Measurements from ENCODE around the gene RNF166.
A peak's percentile ranks its signal among the peaks of the same experiment; 100 is the strongest.

- TF ChIP-seq, protein P1, sequence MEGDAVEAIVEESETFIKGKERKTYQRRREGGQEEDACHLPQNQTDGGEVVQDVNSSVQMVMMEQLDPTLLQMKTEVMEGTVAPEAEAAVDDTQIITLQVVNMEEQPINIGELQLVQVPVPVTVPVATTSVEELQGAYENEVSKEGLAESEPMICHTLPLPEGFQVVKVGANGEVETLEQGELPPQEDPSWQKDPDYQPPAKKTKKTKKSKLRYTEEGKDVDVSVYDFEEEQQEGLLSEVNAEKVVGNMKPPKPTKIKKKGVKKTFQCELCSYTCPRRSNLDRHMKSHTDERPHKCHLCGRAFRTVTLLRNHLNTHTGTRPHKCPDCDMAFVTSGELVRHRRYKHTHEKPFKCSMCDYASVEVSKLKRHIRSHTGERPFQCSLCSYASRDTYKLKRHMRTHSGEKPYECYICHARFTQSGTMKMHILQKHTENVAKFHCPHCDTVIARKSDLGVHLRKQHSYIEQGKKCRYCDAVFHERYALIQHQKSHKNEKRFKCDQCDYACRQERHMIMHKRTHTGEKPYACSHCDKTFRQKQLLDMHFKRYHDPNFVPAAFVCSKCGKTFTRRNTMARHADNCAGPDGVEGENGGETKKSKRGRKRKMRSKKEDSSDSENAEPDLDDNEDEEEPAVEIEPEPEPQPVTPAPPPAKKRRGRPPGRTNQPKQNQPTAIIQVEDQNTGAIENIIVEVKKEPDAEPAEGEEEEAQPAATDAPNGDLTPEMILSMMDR (IDR thresholded peaks at IDR 0.05) = peak; percentile 79
- TF ChIP-seq SIN3A (IDR thresholded peaks at IDR 0.05; ENCODE audit: borderline replicate concordance, insufficient read depth, low read depth, low read length) (no peak), POLR2AphosphoS5 (IDR thresholded peaks at IDR 0.05; ENCODE audit: low read depth, low read length) (no peak), TCF7L2 (IDR thresholded peaks at IDR 0.05; ENCODE audit: low read depth, low read length) (no peak)
- TF ChIP-seq, protein P2, sequence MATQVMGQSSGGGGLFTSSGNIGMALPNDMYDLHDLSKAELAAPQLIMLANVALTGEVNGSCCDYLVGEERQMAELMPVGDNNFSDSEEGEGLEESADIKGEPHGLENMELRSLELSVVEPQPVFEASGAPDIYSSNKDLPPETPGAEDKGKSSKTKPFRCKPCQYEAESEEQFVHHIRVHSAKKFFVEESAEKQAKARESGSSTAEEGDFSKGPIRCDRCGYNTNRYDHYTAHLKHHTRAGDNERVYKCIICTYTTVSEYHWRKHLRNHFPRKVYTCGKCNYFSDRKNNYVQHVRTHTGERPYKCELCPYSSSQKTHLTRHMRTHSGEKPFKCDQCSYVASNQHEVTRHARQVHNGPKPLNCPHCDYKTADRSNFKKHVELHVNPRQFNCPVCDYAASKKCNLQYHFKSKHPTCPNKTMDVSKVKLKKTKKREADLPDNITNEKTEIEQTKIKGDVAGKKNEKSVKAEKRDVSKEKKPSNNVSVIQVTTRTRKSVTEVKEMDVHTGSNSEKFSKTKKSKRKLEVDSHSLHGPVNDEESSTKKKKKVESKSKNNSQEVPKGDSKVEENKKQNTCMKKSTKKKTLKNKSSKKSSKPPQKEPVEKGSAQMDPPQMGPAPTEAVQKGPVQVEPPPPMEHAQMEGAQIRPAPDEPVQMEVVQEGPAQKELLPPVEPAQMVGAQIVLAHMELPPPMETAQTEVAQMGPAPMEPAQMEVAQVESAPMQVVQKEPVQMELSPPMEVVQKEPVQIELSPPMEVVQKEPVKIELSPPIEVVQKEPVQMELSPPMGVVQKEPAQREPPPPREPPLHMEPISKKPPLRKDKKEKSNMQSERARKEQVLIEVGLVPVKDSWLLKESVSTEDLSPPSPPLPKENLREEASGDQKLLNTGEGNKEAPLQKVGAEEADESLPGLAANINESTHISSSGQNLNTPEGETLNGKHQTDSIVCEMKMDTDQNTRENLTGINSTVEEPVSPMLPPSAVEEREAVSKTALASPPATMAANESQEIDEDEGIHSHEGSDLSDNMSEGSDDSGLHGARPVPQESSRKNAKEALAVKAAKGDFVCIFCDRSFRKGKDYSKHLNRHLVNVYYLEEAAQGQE (IDR thresholded peaks at IDR 0.05; ENCODE audit: insufficient read depth in 1 of 2, low read depth in 2 of 2, low read length in 1 of 2) = no peak
These were observed 41.5 kb upstream of the RNF166 start for GRCh38 chr16:88747588-88748301.
